Kidney capillary endothelial cell (primary cell): Measurements from ENCODE around the gene NCSTN.
A peak's percentile ranks its signal among the peaks of the same experiment; 100 is the strongest.

ENCODE experiments used
- DNase-seq: peaks from one replicate; pipeline ENCODE4 v3.0.0-alpha.2; 2018; ENCODE audit warnings: low spot score

Gene NCSTN

DNA sequence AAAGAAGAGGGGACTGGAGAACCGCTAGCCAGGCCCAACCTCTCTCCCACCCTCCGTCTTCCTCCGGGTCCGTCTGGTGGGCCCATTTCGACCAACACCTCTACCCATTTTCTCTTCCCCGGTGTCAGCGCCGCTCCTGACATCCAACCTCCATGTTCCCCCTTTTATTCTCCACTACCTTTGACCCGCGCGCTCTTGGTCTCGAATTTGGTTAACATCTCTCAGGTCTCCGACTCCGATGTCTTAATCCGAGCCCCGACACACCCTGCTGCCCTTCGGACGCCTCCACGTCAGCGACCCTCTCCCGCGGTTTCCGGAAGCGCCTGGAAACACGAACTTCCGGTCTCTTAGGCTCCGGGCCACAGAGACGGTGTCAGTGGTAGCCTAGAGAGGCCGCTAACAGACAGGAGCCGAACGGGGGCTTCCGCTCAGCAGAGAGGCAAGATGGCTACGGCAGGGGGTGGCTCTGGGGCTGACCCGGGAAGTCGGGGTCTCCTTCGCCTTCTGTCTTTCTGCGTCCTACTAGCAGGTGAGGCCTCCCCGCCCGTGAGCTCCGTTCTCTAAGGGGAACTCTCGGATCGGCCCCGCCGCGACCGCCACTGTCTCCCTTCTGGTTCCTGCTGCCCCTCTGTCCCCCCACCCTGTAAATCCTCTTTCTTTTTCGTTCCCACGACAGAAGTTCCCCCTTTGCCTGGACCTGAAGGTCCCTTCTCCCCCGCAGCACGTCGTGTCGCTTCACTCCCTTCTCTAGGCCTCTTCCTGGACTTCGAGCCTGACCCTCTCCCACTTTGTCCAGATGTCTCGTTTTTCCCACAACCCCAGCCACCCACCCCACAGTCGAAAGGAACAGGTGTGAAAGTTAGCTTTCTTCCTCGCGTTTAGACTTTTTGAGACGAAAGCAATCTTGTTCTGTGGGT is at the start of gene NCSTN, which contains the start of gene COPA:
Gene NCSTN, plus strand, starts transcription at position 431 of the 917 bp plus-strand sequence. Its CDS starts 14 bp downstream, at position 445.
Gene COPA, minus strand, starts transcription at position 298 of the 917 bp plus-strand sequence. Its CDS starts 80 bp downstream, at position 218.
- peak; percentile 88 for DNase-seq

DNA sequence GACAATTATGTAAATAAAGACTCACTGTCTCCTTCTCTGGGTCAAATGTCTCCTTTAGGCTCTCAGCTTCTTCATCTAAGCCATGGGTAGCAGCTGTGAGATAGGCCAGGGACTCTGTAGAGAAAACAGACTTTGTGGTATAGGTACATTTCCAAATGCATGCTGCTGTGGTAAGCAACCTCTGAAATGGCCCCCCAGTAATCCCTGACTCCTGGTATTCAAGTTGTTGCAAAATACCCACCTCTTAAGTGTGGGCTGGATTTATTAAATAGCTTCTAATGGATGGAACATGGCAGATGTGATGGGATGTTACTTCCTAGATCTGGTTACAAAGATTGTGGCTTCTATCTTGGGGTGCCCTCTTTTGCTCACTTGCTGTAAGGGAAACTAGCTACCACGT is 47.1 kb upstream of the NCSTN start:
- no peak for DNase-seq

DNA sequence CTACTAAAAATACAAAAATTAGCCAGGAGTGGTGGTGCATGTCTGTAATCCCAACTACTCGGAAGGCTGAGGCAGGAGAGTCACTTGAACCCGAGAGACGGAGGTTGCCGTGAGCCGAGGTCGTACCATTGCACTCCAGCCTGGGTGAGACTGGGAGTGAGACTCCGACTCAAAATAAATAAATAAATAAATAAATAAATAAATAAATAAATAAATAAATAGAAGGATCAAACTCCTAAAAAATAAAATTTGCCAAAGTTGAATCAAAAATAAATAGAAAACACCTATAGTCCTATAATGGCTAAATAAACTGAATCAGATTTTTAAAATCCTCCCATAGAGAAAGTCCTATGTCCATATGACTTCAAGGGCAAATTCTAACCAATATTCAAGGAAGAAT is 43.0 kb upstream of the NCSTN start:
- DNase-seq = no peak

GRCh38 chr1:160307118-160307791 is 35.9 kb upstream of the NCSTN start:
- no peak for DNase-seq

DNA sequence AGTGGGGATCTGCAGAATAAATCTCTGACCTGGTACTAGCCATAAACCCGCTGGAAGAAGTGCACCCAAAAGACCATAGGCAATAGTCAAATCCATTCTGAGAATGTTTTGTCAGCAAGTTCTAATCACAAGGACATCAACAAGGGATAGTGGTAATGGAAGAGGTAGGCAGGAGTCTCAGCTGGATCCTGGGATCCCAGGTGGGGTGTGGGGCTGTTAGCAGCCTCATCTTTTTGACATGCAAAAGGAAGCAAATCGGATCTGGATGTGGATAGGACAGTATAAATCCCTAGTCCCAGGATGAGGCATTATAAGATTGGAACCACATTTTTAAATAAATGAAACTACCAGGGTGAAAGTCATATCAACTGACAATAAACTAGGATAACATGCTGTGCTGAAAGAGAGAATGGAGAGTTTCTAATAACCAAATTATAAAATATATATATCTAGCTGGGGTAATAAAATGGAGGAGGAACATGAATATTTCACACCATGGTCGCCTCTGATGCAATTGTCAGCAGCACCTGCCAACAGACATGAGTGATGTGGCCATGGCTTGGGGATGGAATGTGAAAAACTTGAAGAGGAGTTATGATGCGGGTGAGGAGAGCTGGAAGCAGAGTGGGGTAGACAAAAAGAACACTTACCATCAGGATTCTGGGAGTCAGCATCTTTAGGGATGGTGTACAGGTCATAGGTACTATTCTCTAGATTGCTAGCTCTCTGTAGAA is 34.6 kb upstream of the NCSTN start:
- DNase-seq = no peak

GRCh38 chr1:160309185-160309557 is 34.0 kb upstream of the NCSTN start:
- DNase-seq = no peak

DNA sequence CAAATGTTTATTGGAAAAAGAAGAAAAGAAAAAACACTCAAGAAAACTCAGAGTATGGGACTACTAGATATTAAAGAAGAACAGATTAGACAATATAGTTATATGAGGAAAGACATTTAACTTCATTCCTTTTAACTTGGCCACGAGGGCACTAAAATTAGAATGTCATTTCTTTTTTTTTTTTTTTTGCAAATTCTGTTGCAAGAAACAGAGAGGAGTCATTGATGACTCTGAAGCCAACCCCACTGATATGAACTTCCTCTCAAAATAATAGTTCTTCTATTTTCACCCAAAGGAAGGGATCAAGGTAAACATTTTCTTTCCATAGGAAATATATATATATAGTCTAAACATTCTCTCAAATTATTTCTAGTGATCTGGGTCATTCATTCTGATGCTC is 33.6 kb upstream of the NCSTN start:
- no peak for DNase-seq

DNA sequence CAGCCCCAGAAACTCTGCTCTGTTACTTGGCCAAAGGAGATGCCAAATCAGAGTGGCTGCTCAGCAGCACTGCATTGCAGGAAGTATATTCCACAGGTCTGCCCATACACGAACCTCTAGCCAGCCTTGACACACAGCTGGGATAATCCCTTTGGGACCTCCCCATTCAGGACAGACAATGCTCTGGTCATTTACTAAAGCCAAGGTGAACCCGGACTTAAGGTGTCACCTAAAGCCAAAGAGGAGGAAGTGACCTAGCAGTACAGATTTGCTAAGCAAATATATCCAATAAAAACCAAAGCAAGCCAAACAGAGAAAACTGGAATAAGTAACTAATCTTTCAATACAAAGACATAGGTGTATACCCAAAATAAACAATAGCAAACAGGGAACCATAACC is 27.8 kb upstream of the NCSTN start:
- DNase-seq = no peak

DNA sequence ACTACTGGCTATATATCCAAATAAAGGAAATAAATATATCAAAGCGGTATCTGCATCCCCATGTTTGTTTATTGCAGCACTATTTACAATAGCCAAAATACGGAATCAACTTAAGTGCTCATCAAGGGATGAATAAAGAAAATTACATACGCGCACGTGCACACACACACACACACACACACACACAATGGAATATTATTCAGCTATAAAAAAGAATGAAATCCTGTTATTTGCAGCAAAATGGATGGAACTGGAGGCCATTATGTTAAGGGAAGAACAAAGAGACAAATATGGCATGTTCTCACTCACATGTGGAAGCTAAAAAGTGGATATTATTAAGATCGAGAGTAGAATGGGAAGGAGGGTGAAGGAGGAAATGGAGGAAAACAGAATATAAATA is 20.4 kb upstream of the NCSTN start:
- no peak for DNase-seq

GRCh38 chr1:160325252-160325651 is 17.9 kb upstream of the NCSTN start:
- no peak for DNase-seq

DNA sequence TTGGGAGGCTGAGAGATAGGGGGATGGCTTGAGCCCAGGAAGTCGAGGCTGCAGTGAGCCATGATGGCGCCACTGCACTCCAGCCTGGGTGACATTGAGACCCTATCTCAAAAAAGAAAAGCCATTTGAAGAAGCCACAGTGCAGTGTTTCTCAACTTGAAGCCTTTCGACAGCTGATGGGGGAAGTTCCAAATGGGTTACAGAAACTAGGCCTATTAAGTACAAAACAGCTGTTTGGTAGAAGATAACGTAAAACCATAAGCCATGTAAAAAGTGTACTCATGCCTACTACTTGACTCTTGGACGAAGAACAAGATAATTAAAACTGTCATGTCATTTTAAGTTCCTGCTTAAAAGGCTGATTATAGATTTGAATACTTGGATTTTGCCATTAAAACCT is 16.8 kb upstream of the NCSTN start:
- DNase-seq = no peak

- no peak for DNase-seq
These were observed 15.0 kb upstream of the NCSTN start for GRCh38 chr1:160328184-160328583.

GRCh38 chr1:160330119-160330518 is 13.1 kb upstream of the NCSTN start:
- no peak for DNase-seq

- no peak for DNase-seq
These were observed 10.7 kb upstream of the NCSTN start for GRCh38 chr1:160332516-160332915.

DNA sequence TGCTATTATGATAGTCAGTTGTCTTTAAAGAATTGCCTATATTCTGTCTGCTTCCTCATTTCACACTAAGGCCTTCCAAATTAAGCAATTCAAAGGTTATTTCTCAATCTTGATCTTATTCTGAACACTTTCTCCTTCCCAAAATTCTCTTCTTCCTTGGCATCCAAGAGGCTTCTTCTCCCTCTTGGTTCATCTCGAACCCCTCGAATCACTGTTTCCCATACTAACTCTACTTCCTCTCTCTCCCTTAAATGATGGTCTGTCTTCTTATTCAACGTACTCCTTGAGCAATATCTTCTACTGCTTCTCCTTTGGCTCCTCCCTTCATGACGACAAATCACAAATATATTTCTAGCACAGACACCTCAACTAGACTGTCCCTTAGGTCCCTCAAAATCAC is 4.6 kb upstream of the NCSTN start:
- no peak for DNase-seq

- DNase-seq = no peak
These were observed 3.0 kb upstream of the NCSTN start for GRCh38 chr1:160340146-160340545.

DNA sequence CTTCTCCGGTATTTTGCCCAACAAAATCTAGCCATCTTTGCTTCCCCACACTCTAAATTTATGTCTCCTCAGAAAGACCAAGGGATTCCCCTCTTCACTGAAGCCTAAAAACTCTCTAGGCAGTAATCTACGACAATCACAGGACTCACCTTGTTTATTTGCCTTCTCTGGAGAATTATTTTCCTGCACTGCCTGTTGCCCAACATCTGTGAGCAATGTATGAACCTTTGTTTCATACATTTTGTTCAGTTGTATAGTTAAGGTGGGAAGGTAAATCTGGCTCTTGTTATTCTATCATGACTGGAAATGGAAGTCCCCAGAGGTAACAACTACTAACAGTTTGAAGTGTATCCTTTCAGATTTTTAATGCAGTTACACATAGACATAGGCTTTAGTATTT is 2.3 kb upstream of the NCSTN start:
- no peak for DNase-seq

DNA sequence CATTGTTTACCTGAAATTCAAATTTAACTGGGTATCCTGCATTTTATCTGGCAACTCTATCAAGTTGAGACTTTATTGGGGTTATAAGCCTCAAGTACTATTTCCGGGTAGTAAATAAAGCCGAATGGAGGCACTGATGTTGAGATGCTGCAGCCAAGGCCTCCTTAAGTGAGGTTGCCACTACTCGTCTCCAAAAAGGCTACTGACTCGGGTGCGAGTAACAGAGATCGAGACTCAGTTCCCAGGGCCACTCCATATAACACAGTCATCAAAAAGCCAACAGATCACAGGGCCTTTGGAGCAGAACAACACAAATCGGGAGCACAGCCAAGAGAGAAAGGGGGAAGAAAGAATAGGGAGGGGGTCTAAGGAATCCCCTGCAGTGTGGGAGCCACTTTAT is 657 bp upstream of the NCSTN start:
- DNase-seq = peak; percentile 28

- DNase-seq = no peak
These were observed 1.1 kb downstream of the NCSTN start for GRCh38 chr1:160344241-160344640.

DNA sequence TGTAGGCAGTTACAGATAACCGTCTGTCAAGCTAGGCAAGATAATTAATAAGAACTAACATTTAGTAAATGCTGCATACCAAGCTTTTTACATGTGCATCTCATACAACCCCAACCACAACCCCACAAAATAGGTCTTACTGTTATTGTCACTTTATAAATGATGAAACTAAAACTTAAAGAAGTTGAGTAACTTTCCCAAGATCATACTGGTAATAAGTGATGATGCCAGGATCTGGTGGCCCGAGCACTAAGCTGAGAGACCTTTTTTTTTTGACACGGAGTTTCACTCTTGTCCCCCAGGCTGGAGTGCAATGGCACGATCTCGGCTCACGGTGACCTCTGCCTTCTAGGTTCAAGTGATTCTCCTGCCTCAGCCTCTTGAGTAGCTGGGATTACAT is 1.8 kb downstream of the NCSTN start:
- no peak for DNase-seq

GRCh38 chr1:160346463-160346862 is 3.3 kb downstream of the NCSTN start:
- no peak for DNase-seq

DNA sequence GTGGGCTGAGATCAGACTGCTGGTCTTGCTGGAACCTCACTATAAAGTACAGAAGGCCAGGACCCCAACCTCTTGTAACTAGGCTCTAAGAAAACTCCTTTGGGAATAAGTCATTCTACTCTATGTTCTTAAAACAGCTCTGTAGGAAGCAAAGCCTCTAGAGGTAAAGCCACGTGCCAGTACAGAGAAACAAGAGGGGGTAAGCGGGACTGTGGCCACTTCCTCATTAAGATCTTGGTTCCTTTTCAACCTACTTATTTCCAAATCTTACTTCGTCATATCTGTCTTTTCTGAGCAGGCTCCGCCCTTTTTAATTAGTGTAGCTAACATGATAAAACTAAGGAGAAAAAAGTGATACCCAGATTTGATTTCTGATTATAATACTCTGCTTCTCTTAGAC is 3.8 kb downstream of the NCSTN start:
- no peak for DNase-seq

GRCh38 chr1:160351629-160352028 is 8.4 kb downstream of the NCSTN start:
- no peak for DNase-seq
